Activated T-helper 2 cell treated with anti-CD3 and anti-CD28 coated beads, Interferon-gamma antibody, Interleukin-2, Interleukin-4, amounts not matched to agents 10 μg/mL and 5 μg/mL and 100 μg/mL, durations not matched to agents 14 hours and 24 hours and 36 hours (primary cell): Measurements from ENCODE around the gene KCNJ13. TPM values are rescaled to one million over a fixed set of nuclear protein-coding genes. Genes with fewer than 3 reads are reported as not detected.

Experiments used
- DNase-seq: peaks from one replicate; pipeline ENCODE4 v3.0.0; 2021; ENCODE audit warnings: low spot score
- H3K27ac Mint-ChIP-seq: one replicate; pipeline ENCODE4 v1.8.0; 2021; ENCODE audit warnings: mixed read lengths
- H3K27me3 Mint-ChIP-seq: one replicate; pipeline ENCODE4 v1.8.0; 2021; ENCODE audit warnings: low read depth, mixed read lengths
- H3K36me3 Mint-ChIP-seq: one replicate; pipeline ENCODE4 v1.8.0; 2021; ENCODE audit warnings: low read depth, mixed read lengths
- H3K4me1 Mint-ChIP-seq: one replicate; pipeline ENCODE4 v1.8.0; 2021; ENCODE audit warnings: low read depth, mixed read lengths
- H3K4me3 Mint-ChIP-seq: one replicate; pipeline ENCODE4 v1.8.0; 2021; ENCODE audit warnings: low read depth, mild to moderate bottlenecking, moderate library complexity, mixed read lengths
- H3K9me3 Mint-ChIP-seq: one replicate; pipeline ENCODE4 v1.8.0; 2021; ENCODE audit warnings: mixed read lengths
- intact Hi-C: fragments of 100-400 bp; cut with micrococcal nuclease; formaldehyde crosslinking; loops from one replicate; pipeline ENCODE4 v1.15.1; 2023
- total RNA-seq: library from RNA; stranded (reverse); gene quantifications from 2 replicates; pipeline ENCODE4 v1.2.3, GENCODE V29; 2022

Gene KCNJ13
- total RNA-seq, result not detected in 2 replicates

- H3K36me3 Mint-ChIP-seq, result peaks cover 37% of the 10 kb centered on the region
- H3K27ac Mint-ChIP-seq, result no peak within 1 kb of the TSS
- H3K27me3 Mint-ChIP-seq, result no peaks in the 10 kb centered on the region
- no peak for DNase-seq
- H3K9me3 Mint-ChIP-seq, result no peaks in the 10 kb centered on the region
- no peak within 1 kb of the TSS for H3K4me3 Mint-ChIP-seq
- H3K4me1 Mint-ChIP-seq, result peaks cover 26% of the 10 kb centered on the region
- intact Hi-C loops, result no loop called here
Measured at GRCh38 chr2:232776435-232776834, at the start of gene KCNJ13. KCNJ13 (minus strand) TSS chr2:232776565; CDS start chr2:232771362, 5,203 bp downstream.

- H3K4me1 Mint-ChIP-seq, result peaks cover 1% of the 10 kb centered on the region
- intact Hi-C loops, result no loop called here
- H3K27ac Mint-ChIP-seq, result no peak overlapping the region
- DNase-seq, result no peak
- no peak overlapping the region for H3K4me3 Mint-ChIP-seq
- peaks cover 79% of the 10 kb centered on the region for H3K36me3 Mint-ChIP-seq
- no peaks in the 10 kb centered on the region for H3K27me3 Mint-ChIP-seq
- no peaks in the 10 kb centered on the region for H3K9me3 Mint-ChIP-seq
Measured at GRCh38 chr2:232817756-232818155, 41.4 kb upstream of the KCNJ13 start.

- intact Hi-C loops, result no loop called here
- Mint-ChIP-seq H3K27ac (no peak overlapping the region), H3K4me3 (no peak overlapping the region), H3K9me3 (no peaks in the 10 kb centered on the region), H3K4me1 (peaks cover 1% of the 10 kb centered on the region), H3K27me3 (no peaks in the 10 kb centered on the region), H3K36me3 (peaks cover 79% of the 10 kb centered on the region)
- no peak for DNase-seq
Measured at GRCh38 chr2:232816657-232817056, 40.3 kb upstream of the KCNJ13 start.

GRCh38 chr2:232815569-232815968 is 39.2 kb upstream of the KCNJ13 start:
- H3K4me3 Mint-ChIP-seq, result no peak overlapping the region
- H3K9me3 Mint-ChIP-seq, result no peaks in the 10 kb centered on the region
- no peak overlapping the region for H3K27ac Mint-ChIP-seq
- DNase-seq, result no peak
- H3K27me3 Mint-ChIP-seq, result no peaks in the 10 kb centered on the region
- peaks cover 79% of the 10 kb centered on the region for H3K36me3 Mint-ChIP-seq
- intact Hi-C loops, result no loop called here
- peaks cover 4% of the 10 kb centered on the region for H3K4me1 Mint-ChIP-seq

GRCh38 chr2:232810444-232810843 is 34.1 kb upstream of the KCNJ13 start:
- Mint-ChIP-seq H3K4me1 (peaks cover 3% of the 10 kb centered on the region), H3K27ac (no peak overlapping the region), H3K4me3 (no peak overlapping the region), H3K36me3 (peaks cover 64% of the 10 kb centered on the region), H3K27me3 (no peaks in the 10 kb centered on the region), H3K9me3 (no peaks in the 10 kb centered on the region)
- no peak for DNase-seq
- intact Hi-C loops, result no loop called here

- Mint-ChIP-seq H3K9me3 (no peaks in the 10 kb centered on the region), H3K4me1 (peaks cover 3% of the 10 kb centered on the region), H3K4me3 (no peak overlapping the region), H3K27ac (no peak overlapping the region), H3K27me3 (no peaks in the 10 kb centered on the region), H3K36me3 (peaks cover 60% of the 10 kb centered on the region)
- intact Hi-C loops, result no loop called here
- DNase-seq, result no peak
Measured at GRCh38 chr2:232809349-232810124, 33.2 kb upstream of the KCNJ13 start.

GRCh38 chr2:232802091-232802490 is 25.7 kb upstream of the KCNJ13 start:
- DNase-seq, result no peak
- Mint-ChIP-seq H3K4me1 (no peaks in the 10 kb centered on the region), H3K27ac (no peak overlapping the region), H3K9me3 (peaks cover 14% of the 10 kb centered on the region), H3K27me3 (no peaks in the 10 kb centered on the region), H3K36me3 (peaks cover 67% of the 10 kb centered on the region), H3K4me3 (no peak overlapping the region)
- intact Hi-C loops, result no loop called here

GRCh38 chr2:232800166-232800565 is 23.8 kb upstream of the KCNJ13 start:
- Mint-ChIP-seq H3K4me1 (no peaks in the 10 kb centered on the region), H3K27ac (no peak overlapping the region), H3K27me3 (no peaks in the 10 kb centered on the region), H3K4me3 (no peak overlapping the region), H3K9me3 (peaks cover 14% of the 10 kb centered on the region), H3K36me3 (peaks cover 72% of the 10 kb centered on the region)
- intact Hi-C loops, result no loop called here
- DNase-seq, result no peak

- Mint-ChIP-seq H3K9me3 (peaks cover 14% of the 10 kb centered on the region), H3K27ac (no peak overlapping the region), H3K4me3 (no peak overlapping the region), H3K27me3 (no peaks in the 10 kb centered on the region), H3K4me1 (no peaks in the 10 kb centered on the region), H3K36me3 (peaks cover 68% of the 10 kb centered on the region)
- no peak for DNase-seq
- intact Hi-C loops, result no loop called here
Measured at GRCh38 chr2:232798187-232798586, 21.8 kb upstream of the KCNJ13 start.

GRCh38 chr2:232795920-232796319 is 19.6 kb upstream of the KCNJ13 start:
- DNase-seq, result no peak
- Mint-ChIP-seq H3K9me3 (no peaks in the 10 kb centered on the region), H3K4me1 (no peaks in the 10 kb centered on the region), H3K36me3 (peaks cover 63% of the 10 kb centered on the region), H3K27me3 (no peaks in the 10 kb centered on the region), H3K4me3 (no peak overlapping the region), H3K27ac (no peak overlapping the region)
- intact Hi-C loops, result no loop called here

- Mint-ChIP-seq H3K27me3 (no peaks in the 10 kb centered on the region), H3K36me3 (peaks cover 63% of the 10 kb centered on the region), H3K4me3 (no peak overlapping the region), H3K9me3 (no peaks in the 10 kb centered on the region), H3K4me1 (no peaks in the 10 kb centered on the region), H3K27ac (no peak overlapping the region)
- intact Hi-C loops, result no loop called here
- DNase-seq, result no peak
Measured at GRCh38 chr2:232794981-232795380, 18.6 kb upstream of the KCNJ13 start.

- H3K27ac Mint-ChIP-seq, result no peak overlapping the region
- H3K36me3 Mint-ChIP-seq, result peaks cover 68% of the 10 kb centered on the region
Measured at GRCh38 chr2:232793271-232793670, 16.9 kb upstream of the KCNJ13 start.

GRCh38 chr2:232791518-232791917 is 15.2 kb upstream of the KCNJ13 start:
- H3K27me3 Mint-ChIP-seq, result no peaks in the 10 kb centered on the region
- DNase-seq, result no peak
- no peaks in the 10 kb centered on the region for H3K9me3 Mint-ChIP-seq
- H3K4me3 Mint-ChIP-seq, result no peak overlapping the region
- H3K36me3 Mint-ChIP-seq, result peaks cover 70% of the 10 kb centered on the region
- H3K4me1 Mint-ChIP-seq, result peaks cover 5% of the 10 kb centered on the region
- H3K27ac Mint-ChIP-seq, result no peak overlapping the region
- intact Hi-C loops, result no loop called here

More at GRCh38 chr2:232793271-232793670, 16.9 kb upstream of the KCNJ13 start:
- intact Hi-C loops, result no loop called here
- Mint-ChIP-seq H3K9me3 (no peaks in the 10 kb centered on the region), H3K4me1 (peaks cover 1% of the 10 kb centered on the region), H3K27me3 (no peaks in the 10 kb centered on the region), H3K4me3 (no peak overlapping the region)
- no peak for DNase-seq
